Uterus (tissue), 2 donors: Measurements from ENCODE around the gene ANKRD11.

Source experiments
- POLR2A ChIP-seq, 2 donors: fragments of 450-650 bp; IDR thresholded peaks; one replicate each; pipeline ENCODE4 v1.6.1; 2016; ENCODE audit warnings: antibody characterized with exemption in 2 of 2, mild to moderate bottlenecking in 1 of 2, moderate library complexity in 1 of 2
- TF ChIP-seq, protein P1 (sequence below), 4 experiments: fragments of 200-600 bp in 2 of 4; fragments of 450-650 bp in 2 of 4; sonication (generic) in 2 of 4; IDR thresholded peaks; one replicate each; pipeline ENCODE4 v1.5.1; 2016 to 2019; ENCODE audit warnings: antibody characterized with exemption in 4 of 4, mild to moderate bottlenecking in 2 of 4, moderate library complexity in 1 of 4

DNA sequence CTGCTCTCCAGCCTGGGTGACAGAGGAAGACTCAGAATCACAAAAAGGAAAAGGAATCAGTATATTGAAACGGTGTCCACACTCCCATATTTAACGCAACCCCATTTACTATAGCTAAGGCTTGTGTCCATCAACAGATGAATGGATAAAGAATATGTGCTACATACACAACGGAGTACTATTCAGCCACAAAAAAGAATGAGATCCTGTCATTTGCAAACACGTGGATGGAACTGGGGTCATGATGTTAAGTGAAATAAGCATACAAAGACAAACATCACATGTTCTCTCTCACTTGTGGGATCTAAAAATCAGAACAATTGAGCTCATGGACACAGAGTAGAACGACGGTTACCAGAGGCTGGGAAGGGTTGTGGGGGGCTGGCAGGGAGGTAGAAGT is 217.7 kb downstream of the ANKRD11 start:
- no peak for TF ChIP-seq POLR2A (IDR thresholded peaks at IDR 0.05)
- TF ChIP-seq, protein P1, sequence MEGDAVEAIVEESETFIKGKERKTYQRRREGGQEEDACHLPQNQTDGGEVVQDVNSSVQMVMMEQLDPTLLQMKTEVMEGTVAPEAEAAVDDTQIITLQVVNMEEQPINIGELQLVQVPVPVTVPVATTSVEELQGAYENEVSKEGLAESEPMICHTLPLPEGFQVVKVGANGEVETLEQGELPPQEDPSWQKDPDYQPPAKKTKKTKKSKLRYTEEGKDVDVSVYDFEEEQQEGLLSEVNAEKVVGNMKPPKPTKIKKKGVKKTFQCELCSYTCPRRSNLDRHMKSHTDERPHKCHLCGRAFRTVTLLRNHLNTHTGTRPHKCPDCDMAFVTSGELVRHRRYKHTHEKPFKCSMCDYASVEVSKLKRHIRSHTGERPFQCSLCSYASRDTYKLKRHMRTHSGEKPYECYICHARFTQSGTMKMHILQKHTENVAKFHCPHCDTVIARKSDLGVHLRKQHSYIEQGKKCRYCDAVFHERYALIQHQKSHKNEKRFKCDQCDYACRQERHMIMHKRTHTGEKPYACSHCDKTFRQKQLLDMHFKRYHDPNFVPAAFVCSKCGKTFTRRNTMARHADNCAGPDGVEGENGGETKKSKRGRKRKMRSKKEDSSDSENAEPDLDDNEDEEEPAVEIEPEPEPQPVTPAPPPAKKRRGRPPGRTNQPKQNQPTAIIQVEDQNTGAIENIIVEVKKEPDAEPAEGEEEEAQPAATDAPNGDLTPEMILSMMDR (IDR thresholded peaks at IDR 0.05): no peak
